ENCODE results near the gene TBX1. TPM values are rescaled to one million over a fixed set of nuclear protein-coding genes. Genes with fewer than 3 reads are reported as not detected.

The TBX1 gene
- total RNA-seq, 5 donors from 2014 or later (not counting 1 experiment from before 2014, with no cell fraction given): 0.20 TPM; not detected in 4

- ChIA-PET CTCF (interaction anchor here in 1 of 2 donors (1.2 kb wide), 1 partner anchor 154 kb away, joined by 11 read pairs; no protein-coding TSS in a partner anchor), POLR2A (no interaction called here)
- H3K4me3 ChIP-seq (ENCODE audit: control insufficient read depth in 1 of 2, extremely low read depth in 1 of 2, low read length in 1 of 2): peak overlapping the region; percentile 33 to 49
- H3K36me3 ChIP-seq (ENCODE audit: control insufficient read depth in 2 of 2, extremely low read depth in 1 of 2, insufficient read depth in 1 of 2, low read length in 1 of 2): no peaks in the 10 kb centered on the region
- Mint-ChIP-seq H3K9me3 (no peaks in the 10 kb centered on the region), H3K4me1 (peaks cover 28 to 35% (median 33%) of the 10 kb centered on the region in 3 donors), H3K4me3 (peak overlapping the region; percentile 49 to 80 (median 66)), H3K27me3 (peaks cover 40 to 57% of the 10 kb centered on the region in 2 donors), H3K36me3 (no peaks in the 10 kb centered on the region), H3K27ac (no peak overlapping the region)
- H3K27me3 ChIP-seq (replicated peaks in 1 of 2; ENCODE audit: control insufficient read depth in 2 of 2, extremely low read depth in 1 of 2, insufficient read depth in 2 of 2, low read length in 1 of 2): peaks cover 13 to 81% of the 10 kb centered on the region in 2 experiments
- H3K4me1 ChIP-seq (ENCODE audit: control insufficient read depth in 1 of 2, extremely low read depth in 1 of 2, insufficient read depth in 2 of 2, low read length in 2 of 2): peaks cover 5 to 38% of the 10 kb centered on the region in 2 experiments
- no peak overlapping the region for H3K27ac ChIP-seq (ENCODE audit: low read length)
- H3K9me3 ChIP-seq: no peaks in the 10 kb centered on the region
- WGBS (ENCODE audit: insufficient coverage): 4% methylated on average over 74 of the region's 76 CpGs
- peak; percentile 30 to 80 (median 59) for DNase-seq
- ATAC-seq (replicated peaks in 1 of 4): peak; percentile 80 to 87 (median 83)
These were observed 4.1 kb upstream of the TBX1 start for GRCh38 chr22:19756288-19757128.

GRCh38 chr22:19757140-19757984 lies 3.2 kb upstream of the TBX1 start:
- peaks cover 31 to 38% (median 35%) of the 10 kb centered on the region in 3 donors for H3K4me1 Mint-ChIP-seq
- ChIA-PET CTCF (interaction anchor here in 1 of 2 donors (1.2 kb wide), 1 partner anchor 153 kb away, joined by 11 read pairs; no protein-coding TSS in a partner anchor), POLR2A (no interaction called here)
- peaks cover 45 to 63% of the 10 kb centered on the region in 2 donors for H3K27me3 Mint-ChIP-seq
- Histone ChIP-seq H3K4me1 (ENCODE audit: control insufficient read depth in 1 of 2, extremely low read depth in 1 of 2, insufficient read depth in 2 of 2, low read length in 2 of 2) (peaks cover 5 to 40% of the 10 kb centered on the region in 2 experiments), H3K27me3 (replicated peaks in 1 of 2; ENCODE audit: control insufficient read depth in 2 of 2, extremely low read depth in 1 of 2, insufficient read depth in 2 of 2, low read length in 1 of 2) (peaks cover 17 to 81% of the 10 kb centered on the region in 2 experiments), H3K27ac (ENCODE audit: low read length) (no peak overlapping the region), H3K36me3 (ENCODE audit: control insufficient read depth in 2 of 2, extremely low read depth in 1 of 2, insufficient read depth in 1 of 2, low read length in 1 of 2) (no peaks in the 10 kb centered on the region), H3K9me3 (no peaks in the 10 kb centered on the region), H3K4me3 (ENCODE audit: control insufficient read depth in 1 of 2, extremely low read depth in 1 of 2, low read length in 1 of 2) (peak overlapping the region; percentile 3 to 17)
- H3K36me3 Mint-ChIP-seq: no peaks in the 10 kb centered on the region
- ATAC-seq (replicated peaks in 1 of 4): no peak
- DNase-seq: no peak
- WGBS (ENCODE audit: insufficient coverage): 19% methylated on average over 7 of the region's 16 CpGs
- no peaks in the 10 kb centered on the region for H3K9me3 Mint-ChIP-seq
- H3K4me3 Mint-ChIP-seq: peak overlapping the region; percentile 66 to 80 (median 69)
- H3K27ac Mint-ChIP-seq: no peak overlapping the region

- Mint-ChIP-seq H3K27ac (no peak overlapping the region), H3K4me1 (peaks cover 31 to 40% (median 35%) of the 10 kb centered on the region in 3 donors), H3K36me3 (no peaks in the 10 kb centered on the region), H3K9me3 (no peaks in the 10 kb centered on the region), H3K27me3 (peaks cover 44 to 62% of the 10 kb centered on the region in 2 donors), H3K4me3 (peak overlapping the region in 2 of 3 donors; percentile 69 to 80)
- H3K4me1 ChIP-seq (ENCODE audit: control insufficient read depth in 1 of 2, extremely low read depth in 1 of 2, insufficient read depth in 2 of 2, low read length in 2 of 2): peaks cover 5 to 40% of the 10 kb centered on the region in 2 experiments
- H3K27ac ChIP-seq (ENCODE audit: low read length): no peak overlapping the region
- H3K27me3 ChIP-seq (replicated peaks in 1 of 2; ENCODE audit: control insufficient read depth in 2 of 2, extremely low read depth in 1 of 2, insufficient read depth in 2 of 2, low read length in 1 of 2): peaks cover 14 to 82% of the 10 kb centered on the region in 2 experiments
- no peaks in the 10 kb centered on the region for H3K9me3 ChIP-seq
- ChIA-PET CTCF (no interaction called here), POLR2A (no interaction called here)
- H3K36me3 ChIP-seq (ENCODE audit: control insufficient read depth in 2 of 2, extremely low read depth in 1 of 2, insufficient read depth in 1 of 2, low read length in 1 of 2): no peaks in the 10 kb centered on the region
- H3K4me3 ChIP-seq (ENCODE audit: control insufficient read depth in 1 of 2, extremely low read depth in 1 of 2, low read length in 1 of 2): no peak overlapping the region
- ATAC-seq (replicated peaks in 1 of 4) (no peak), DNase-seq (no peak)
- 58% methylated on average over 43 of the region's 43 CpGs for WGBS (ENCODE audit: insufficient coverage)
These were observed 2.3 kb upstream of the TBX1 start for GRCh38 chr22:19757985-19758895.

GRCh38 chr22:19758896-19759426 lies 1.6 kb upstream of the TBX1 start:
- H3K36me3 Mint-ChIP-seq: no peaks in the 10 kb centered on the region
- peaks cover 31 to 40% (median 35%) of the 10 kb centered on the region in 3 donors for H3K4me1 Mint-ChIP-seq
- Histone ChIP-seq H3K27me3 (replicated peaks in 1 of 2; ENCODE audit: control insufficient read depth in 2 of 2, extremely low read depth in 1 of 2, insufficient read depth in 2 of 2, low read length in 1 of 2) (peaks cover 13 to 82% of the 10 kb centered on the region in 2 experiments), H3K9me3 (no peaks in the 10 kb centered on the region), H3K27ac (ENCODE audit: low read length) (no peak overlapping the region), H3K4me1 (ENCODE audit: control insufficient read depth in 1 of 2, extremely low read depth in 1 of 2, insufficient read depth in 2 of 2, low read length in 2 of 2) (peaks cover 5 to 40% of the 10 kb centered on the region in 2 experiments), H3K4me3 (ENCODE audit: control insufficient read depth in 1 of 2, extremely low read depth in 1 of 2, low read length in 1 of 2) (no peak overlapping the region), H3K36me3 (ENCODE audit: control insufficient read depth in 2 of 2, extremely low read depth in 1 of 2, insufficient read depth in 1 of 2, low read length in 1 of 2) (no peaks in the 10 kb centered on the region)
- 19% methylated on average over 20 of the region's 21 CpGs for WGBS (ENCODE audit: insufficient coverage)
- no peak for DNase-seq
- H3K4me3 Mint-ChIP-seq: peak overlapping the region in 2 of 3 donors; percentile 31 to 82
- ChIA-PET POLR2A (no interaction called here), CTCF (no interaction called here)
- H3K27me3 Mint-ChIP-seq: peaks cover 43 to 63% of the 10 kb centered on the region in 2 donors
- no peaks in the 10 kb centered on the region for H3K9me3 Mint-ChIP-seq
- ATAC-seq (replicated peaks in 1 of 4): no peak
- no peak overlapping the region for H3K27ac Mint-ChIP-seq

GRCh38 chr22:19759427-19760057 lies 1.0 kb upstream of the TBX1 start:
- Mint-ChIP-seq H3K9me3 (no peaks in the 10 kb centered on the region), H3K4me3 (peak overlapping the region; percentile 75 to 82 (median 76)), H3K4me1 (peaks cover 31 to 40% (median 35%) of the 10 kb centered on the region in 3 donors), H3K36me3 (no peaks in the 10 kb centered on the region), H3K27me3 (peaks cover 38 to 63% of the 10 kb centered on the region in 2 donors), H3K27ac (no peak overlapping the region)
- H3K36me3 ChIP-seq (ENCODE audit: control insufficient read depth in 2 of 2, extremely low read depth in 1 of 2, insufficient read depth in 1 of 2, low read length in 1 of 2): no peaks in the 10 kb centered on the region
- no peak overlapping the region for H3K4me3 ChIP-seq (ENCODE audit: control insufficient read depth in 1 of 2, extremely low read depth in 1 of 2, low read length in 1 of 2)
- H3K27ac ChIP-seq (ENCODE audit: low read length): no peak overlapping the region
- POLR2A ChIA-PET: no interaction called here
- H3K27me3 ChIP-seq (replicated peaks in 1 of 2; ENCODE audit: control insufficient read depth in 2 of 2, extremely low read depth in 1 of 2, insufficient read depth in 2 of 2, low read length in 1 of 2): peaks cover 16 to 82% of the 10 kb centered on the region in 2 experiments
- no peak for ATAC-seq (replicated peaks in 1 of 4)
- CTCF ChIA-PET: no interaction called here
- peaks cover 5 to 40% of the 10 kb centered on the region in 2 experiments for H3K4me1 ChIP-seq (ENCODE audit: control insufficient read depth in 1 of 2, extremely low read depth in 1 of 2, insufficient read depth in 2 of 2, low read length in 2 of 2)
- DNase-seq: no peak
- no peaks in the 10 kb centered on the region for H3K9me3 ChIP-seq
- 8% methylated on average over 41 of the region's 43 CpGs for WGBS (ENCODE audit: insufficient coverage)
